Lung (tissue), 12 donors: ENCODE results near the gene STXBP5. TPM values are rescaled to one million over a fixed set of nuclear protein-coding genes. Genes with fewer than 3 reads are reported as not detected.

Experiments used
- ATAC-seq: fragments of 200-7000 bp; cut with Tn5 transposase; one replicate; pipeline ENCODE4 v1.9.1; 2020; ENCODE audit warnings: moderate number of reproducible peaks; ENCODE audit not compliant: insufficient read depth, low FRiP score
- DNase-seq, 3 donors: peaks; one replicate each; pipeline ENCODE4 v3.0.0-alpha.2; 2013 to 2017
- H3K27ac ChIP-seq, 2 donors: one replicate each; pipeline ENCODE4 v1.5.1; 2013; ENCODE audit warnings: mild to moderate bottlenecking in 2 of 2, moderate library complexity in 2 of 2, control low read depth in 1 of 2, inconsistent platforms in 1 of 2, low read depth in 1 of 2, low read length in 1 of 2
- H3K27me3 ChIP-seq, 3 donors: one replicate each; pipeline ENCODE4 v1.5.1; 2013; ENCODE audit warnings: low read length in 2 of 3; ENCODE audit not compliant: control insufficient read depth in 3 of 3, insufficient read depth in 3 of 3
- H3K36me3 ChIP-seq, 4 donors: one replicate each; pipeline ENCODE4 v1.5.1; 2013; ENCODE audit warnings: low read length in 4 of 4, mild to moderate bottlenecking in 1 of 4, moderate library complexity in 1 of 4; ENCODE audit not compliant: control insufficient read depth in 4 of 4, insufficient read depth in 4 of 4
- H3K4me1 ChIP-seq, 5 donors: one replicate each; pipeline ENCODE4 v1.5.1; 2013; ENCODE audit warnings: low read length in 5 of 5, mild to moderate bottlenecking in 2 of 5, moderate library complexity in 1 of 5; ENCODE audit not compliant: control insufficient read depth in 5 of 5, insufficient read depth in 5 of 5
- H3K4me3 ChIP-seq: one replicate; pipeline ENCODE4 v1.5.1; 2013; ENCODE audit warnings: mild to moderate bottlenecking, control low read depth, moderate library complexity
- H3K9ac ChIP-seq, 2 donors: one replicate each; pipeline ENCODE4 v1.5.1; 2013; ENCODE audit warnings: low read length in 2 of 2, control low read depth in 1 of 2; ENCODE audit not compliant: insufficient read depth in 1 of 2
- H3K9me3 ChIP-seq, 4 donors: one replicate each; pipeline ENCODE4 v1.5.1; 2013; ENCODE audit warnings: low read length in 3 of 4, mild to moderate bottlenecking in 1 of 4, moderate library complexity in 1 of 4; ENCODE audit not compliant: control insufficient read depth in 4 of 4, insufficient read depth in 3 of 4
- CTCF ChIP-seq: IDR thresholded peaks from 2 replicates; pipeline ENCODE4 v1.5.1; 2012; ENCODE audit warnings: mild to moderate bottlenecking; ENCODE audit errors: control extremely low read depth, extremely low read depth
- WGBS, 2 donors: extraction: QIAGEN DNeasy Blood & Tissue Kit; methylation state at CpG; one replicate each; pipeline ENCODE4 v1.1.7; 2013; 5-methylcytosine and 5-hydroxymethylcytosine counted together
- polyA plus RNA-seq, 2 donors: library from polyadenylated mRNA; stranded (reverse); fragments of 200-250 nt; gene quantifications; one replicate each; pipeline ENCODE4 v1.2.1, GENCODE V29; 2013
- total RNA-seq, 2 donors: library from RNA; depleted of rRNA in 1 of 2; stranded (reverse); fragments of >200 nt in 1 of 2; gene quantifications; one replicate each; pipeline ENCODE4 v1.2.1, GENCODE V29; 2014 to 2021
- donor health status: control.
- donor health status: control.
- donor health status: Bipolar disorder and iron deficiency.
- donor health status: healthy.
- donor health status: DM: yes; HTN: yes; CAD: no.

Gene STXBP5
- total and polyA plus RNA-seq, 4 donors, result 6.2 to 29.0 (median 12.9) TPM

GRCh38 chr6:147266821-147267220 is 62.6 kb downstream of the STXBP5 start:
- no peak for DNase-seq
- H3K4me1 ChIP-seq, result no peaks in the 10 kb centered on the region
- H3K36me3 ChIP-seq, result peaks cover 0 to 5% (median 2%) of the 10 kb centered on the region in 4 donors
- TF ChIP-seq CTCF, result no peak
- no peak overlapping the region for H3K9ac ChIP-seq
- no peaks in the 10 kb centered on the region for H3K27me3 ChIP-seq
- ATAC-seq, result no peak
- H3K9me3 ChIP-seq, result no peaks in the 10 kb centered on the region
- no peak overlapping the region for H3K4me3 ChIP-seq
- no peak overlapping the region for H3K27ac ChIP-seq
- 95 to 98% methylated on average over 3 of the region's 3 CpGs for WGBS, 2 donors

- peaks cover 0 to 5% (median 2%) of the 10 kb centered on the region in 4 donors for H3K36me3 ChIP-seq
- H3K4me1 ChIP-seq, result no peaks in the 10 kb centered on the region
- H3K9me3 ChIP-seq, result no peaks in the 10 kb centered on the region
- TF ChIP-seq CTCF, result no peak
- H3K4me3 ChIP-seq, result no peak overlapping the region
- no peak for DNase-seq
- no peak overlapping the region for H3K9ac ChIP-seq
- WGBS, 2 donors, result 96 to 97% methylated on average over 2 of the region's 2 CpGs
- no peaks in the 10 kb centered on the region for H3K27me3 ChIP-seq
- no peak overlapping the region for H3K27ac ChIP-seq
- ATAC-seq, result no peak
Measured at GRCh38 chr6:147267658-147268057, 63.4 kb downstream of the STXBP5 start.

- no peak overlapping the region for H3K27ac ChIP-seq
- H3K9ac ChIP-seq, result no peak overlapping the region
- no peak for TF ChIP-seq CTCF
- no peak for ATAC-seq
- no peak overlapping the region for H3K4me3 ChIP-seq
- no peaks in the 10 kb centered on the region for H3K9me3 ChIP-seq
- no peaks in the 10 kb centered on the region for H3K27me3 ChIP-seq
- no peak for DNase-seq
- H3K36me3 ChIP-seq, result peaks cover 0 to 5% (median 2%) of the 10 kb centered on the region in 4 donors
- no peaks in the 10 kb centered on the region for H3K4me1 ChIP-seq
Measured at GRCh38 chr6:147268254-147268653, 64.0 kb downstream of the STXBP5 start.

GRCh38 chr6:147274012-147274411 is 69.8 kb downstream of the STXBP5 start:
- H3K4me3 ChIP-seq, result no peak overlapping the region
- TF ChIP-seq CTCF, result no peak
- H3K27me3 ChIP-seq, result no peaks in the 10 kb centered on the region
- no peaks in the 10 kb centered on the region for H3K4me1 ChIP-seq
- H3K9me3 ChIP-seq, result no peaks in the 10 kb centered on the region
- no peak overlapping the region for H3K9ac ChIP-seq
- DNase-seq (no peak), ATAC-seq (no peak)
- H3K27ac ChIP-seq, result no peak overlapping the region
- peaks cover 0 to 5% (median 3%) of the 10 kb centered on the region in 4 donors for H3K36me3 ChIP-seq
